Thymus (tissue), 11 donors: ENCODE data around the gene NOX5. TPM values are rescaled to one million over a fixed set of nuclear protein-coding genes. Genes with fewer than 3 reads are reported as not detected.

Experiments
- DNase-seq, 9 donors: peaks; one replicate each; pipeline ENCODE4 v3.0.0-alpha.2; 2013; ENCODE audit warnings: low spot score in 9 of 9, low read depth in 6 of 9, missing footprints in 1 of 9
- H3K27ac ChIP-seq, 2 donors: one replicate each; pipeline ENCODE4 v1.5.1; 2013; ENCODE audit warnings: control low read depth in 1 of 2, low read depth in 1 of 2, low read length in 1 of 2, mild to moderate bottlenecking in 1 of 2, moderate library complexity in 1 of 2
- H3K27me3 ChIP-seq, 2 donors: one replicate each; pipeline ENCODE4 v1.5.1; 2013; ENCODE audit warnings: low read length in 1 of 2; ENCODE audit not compliant: control insufficient read depth in 2 of 2, insufficient read depth in 1 of 2
- H3K36me3 ChIP-seq, 2 donors: one replicate each; pipeline ENCODE4 v1.5.1; 2013; ENCODE audit warnings: low read length in 1 of 2, mild to moderate bottlenecking in 1 of 2, moderate library complexity in 1 of 2; ENCODE audit not compliant: control insufficient read depth in 2 of 2, insufficient read depth in 2 of 2
- H3K4me1 ChIP-seq, 2 donors: one replicate each; pipeline ENCODE4 v1.5.1; 2013; ENCODE audit warnings: low read length in 2 of 2; ENCODE audit not compliant: control insufficient read depth in 2 of 2, insufficient read depth in 2 of 2
- H3K4me3 ChIP-seq, 2 donors: one replicate each; pipeline ENCODE4 v1.5.1; 2013; ENCODE audit warnings: low read length in 2 of 2, control low read depth in 1 of 2, mild to moderate bottlenecking in 1 of 2
- H3K9me3 ChIP-seq, 2 donors: one replicate each; pipeline ENCODE4 v1.5.1; 2013; ENCODE audit warnings: low read length in 1 of 2, mild to moderate bottlenecking in 1 of 2; ENCODE audit not compliant: control insufficient read depth in 2 of 2, insufficient read depth in 1 of 2
- WGBS: extraction: QIAGEN DNeasy Blood & Tissue Kit; methylation state at CpG from one replicate; pipeline ENCODE4 v1.1.7; 2013; 5-methylcytosine and 5-hydroxymethylcytosine counted together
- polyA plus RNA-seq: library from polyadenylated mRNA; stranded (reverse); fragments of 200-250 nt; gene quantifications from one replicate; pipeline ENCODE4 v1.2.3, GENCODE V29; 2013
- total RNA-seq: library from RNA; stranded (reverse); fragments of 120-200 nt; gene quantifications from one replicate; pipeline ENCODE4 v1.2.4, GENCODE V29; 2013
- donor health status: healthy.

NOX5 gene
- total and polyA plus RNA-seq, 2 donors, result 0.19 to 0.66 TPM

DNA sequence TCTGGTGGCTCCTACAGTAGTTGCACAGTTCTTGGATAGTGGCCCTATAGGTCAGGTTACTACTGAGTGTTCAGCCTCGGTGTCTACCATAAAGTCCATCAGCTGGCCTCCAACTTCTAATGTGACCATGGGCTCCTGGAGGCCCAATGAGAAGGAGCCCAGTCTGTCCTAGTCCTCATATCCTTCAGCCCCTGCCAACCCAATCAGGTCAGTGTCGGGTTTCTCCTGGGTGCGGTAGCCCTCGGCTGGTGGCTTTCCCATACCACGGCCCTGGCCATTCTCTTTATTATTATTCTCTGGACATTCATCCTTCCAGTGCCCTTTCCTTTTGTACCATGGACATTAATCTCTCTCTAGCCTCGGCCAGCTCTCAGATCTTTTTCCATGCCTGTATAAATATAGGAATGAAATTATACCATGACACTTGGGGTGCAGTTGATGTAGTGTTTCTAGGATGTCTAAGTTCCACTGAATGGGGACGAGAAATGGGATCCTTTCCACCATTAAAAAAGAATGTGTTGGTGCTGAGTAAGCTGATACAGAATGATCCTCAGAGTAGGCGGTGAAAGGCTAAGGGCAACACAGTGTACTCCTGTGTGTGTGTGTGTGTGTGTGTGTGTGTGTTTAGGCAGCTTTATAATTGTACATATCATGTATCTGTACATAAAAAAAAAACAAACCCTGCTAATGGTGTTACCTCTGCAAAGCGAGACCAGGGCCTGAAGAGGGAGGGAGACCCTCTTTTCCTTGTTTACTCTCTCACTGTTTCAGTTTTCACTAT is 19.3 kb upstream of the NOX5 start:
- DNase-seq, result no peak
- Histone ChIP-seq H3K27me3 (no peaks in the 10 kb centered on the region), H3K4me3 (no peak overlapping the region), H3K9me3 (no peaks in the 10 kb centered on the region), H3K4me1 (peaks cover 0 to 8% of the 10 kb centered on the region in 2 donors), H3K27ac (no peak overlapping the region), H3K36me3 (no peaks in the 10 kb centered on the region)
- 95% methylated on average over 9 of the region's 9 CpGs for WGBS

DNA sequence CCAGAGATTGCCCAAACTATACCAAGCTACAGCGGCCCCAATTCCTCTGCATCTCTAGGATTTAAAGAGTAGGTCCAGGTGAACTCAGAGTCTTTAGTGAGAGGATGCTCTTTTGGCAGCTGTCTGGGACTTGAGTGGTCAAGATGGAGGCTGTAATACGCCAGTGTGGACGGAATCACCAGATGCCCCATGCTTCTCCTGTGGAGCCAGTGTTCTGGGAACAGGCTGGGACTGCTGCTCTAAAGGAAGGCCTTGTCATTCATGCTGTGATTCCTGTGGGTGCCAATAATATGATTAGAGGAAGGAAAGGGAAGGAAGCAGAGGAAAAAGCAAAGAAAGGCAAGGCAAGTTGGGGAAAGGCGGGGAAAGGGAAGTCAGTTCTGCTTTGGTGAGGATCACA is 17.4 kb upstream of the NOX5 start:
- no peak for DNase-seq
- Histone ChIP-seq H3K4me3 (no peak overlapping the region), H3K36me3 (no peaks in the 10 kb centered on the region), H3K4me1 (peaks cover 0 to 3% of the 10 kb centered on the region in 2 donors), H3K9me3 (no peaks in the 10 kb centered on the region), H3K27ac (no peak overlapping the region), H3K27me3 (no peaks in the 10 kb centered on the region)
- WGBS, result over 99% methylated on average over 4 of the region's 4 CpGs

DNA sequence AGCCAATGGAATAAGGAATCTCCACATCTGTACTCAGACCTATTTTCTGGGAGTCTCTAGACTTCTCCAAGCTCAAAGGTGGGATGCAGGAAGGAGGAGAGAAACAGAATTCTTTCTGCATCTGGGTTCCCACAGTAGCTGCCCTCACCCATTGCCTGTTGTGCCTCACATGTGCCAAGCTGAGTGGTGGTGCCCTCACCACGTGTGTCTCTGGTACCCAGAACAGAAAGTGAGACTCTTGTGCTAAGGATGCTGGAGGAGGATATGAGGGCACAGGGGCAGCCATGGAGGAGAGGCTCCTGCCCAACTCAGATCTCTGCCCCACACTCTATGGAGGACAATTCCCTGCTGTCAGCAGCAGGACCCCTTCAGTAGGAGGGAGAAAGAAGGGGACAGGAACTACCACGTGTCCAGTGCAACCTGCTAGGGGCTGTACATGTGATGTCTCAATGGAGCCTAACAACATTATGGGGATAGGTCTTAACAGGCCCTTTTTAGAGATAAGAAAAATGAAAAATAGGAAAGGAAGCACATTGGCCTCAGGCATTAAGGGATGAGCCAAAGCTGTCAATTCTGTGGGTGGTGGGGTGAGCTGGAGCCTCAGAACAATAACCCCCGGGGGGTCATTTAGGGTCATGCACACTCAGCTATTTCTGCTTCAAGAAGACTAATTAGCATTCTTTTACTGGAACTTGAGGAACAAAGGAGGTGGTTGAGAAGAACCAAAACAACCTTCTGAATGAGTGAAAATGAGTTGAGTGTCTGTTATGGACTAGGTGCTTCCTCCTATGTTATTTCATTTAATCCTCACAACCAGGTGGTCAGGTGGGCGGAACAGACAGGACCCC is 16.3 kb upstream of the NOX5 start:
- Histone ChIP-seq H3K4me3 (no peak overlapping the region), H3K27ac (no peak overlapping the region), H3K36me3 (no peaks in the 10 kb centered on the region), H3K4me1 (peaks cover 0 to 3% of the 10 kb centered on the region in 2 donors), H3K9me3 (no peaks in the 10 kb centered on the region), H3K27me3 (no peaks in the 10 kb centered on the region)
- WGBS, result 96% methylated on average over 4 of the region's 4 CpGs
- DNase-seq, result no peak

DNA sequence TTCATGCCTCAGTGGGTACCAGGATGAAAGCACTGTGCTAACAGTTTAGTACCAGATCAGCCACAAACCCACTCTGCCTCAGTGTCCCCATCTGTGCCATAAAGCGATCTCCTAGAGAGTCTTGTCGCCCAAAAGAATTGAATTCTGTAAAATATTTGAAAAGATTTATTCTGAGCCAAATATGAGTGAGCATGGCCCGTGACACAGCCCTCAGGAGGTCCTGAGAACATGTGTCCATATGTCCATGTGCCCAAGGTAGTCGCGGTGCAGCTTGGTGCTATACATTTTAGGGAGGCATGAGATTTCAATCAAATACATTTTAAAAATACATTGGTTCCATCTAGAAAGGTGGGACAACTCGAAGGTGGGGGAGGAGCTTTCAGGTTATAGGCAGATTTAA is 15.4 kb upstream of the NOX5 start:
- WGBS, result 97% methylated on average over 6 of the region's 6 CpGs
- H3K36me3 ChIP-seq, result no peaks in the 10 kb centered on the region
- no peak for DNase-seq
- H3K27me3 ChIP-seq, result no peaks in the 10 kb centered on the region
- H3K4me3 ChIP-seq, result no peak overlapping the region
- peaks cover 0 to 3% of the 10 kb centered on the region in 2 donors for H3K4me1 ChIP-seq
- H3K9me3 ChIP-seq, result no peaks in the 10 kb centered on the region
- H3K27ac ChIP-seq, result no peak overlapping the region

DNA sequence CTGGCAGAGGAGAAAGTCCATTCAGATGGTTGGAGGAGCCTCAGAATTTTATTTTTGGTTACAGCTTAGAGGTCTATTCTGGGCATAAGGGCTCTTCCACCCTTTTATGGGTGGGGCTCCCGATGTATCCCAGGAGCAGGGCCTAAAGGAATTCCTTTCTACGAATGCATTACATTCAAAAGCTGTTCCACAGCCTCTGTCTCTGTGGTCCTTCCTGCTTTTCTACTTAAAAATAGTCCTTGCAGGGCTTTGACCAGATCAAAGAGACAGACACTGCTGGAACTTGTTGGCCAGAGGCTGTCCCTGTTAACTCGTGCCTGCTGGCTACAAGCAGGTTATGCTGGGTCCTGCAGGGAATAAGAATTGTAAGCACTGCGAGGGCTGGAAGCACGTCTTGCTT is 14.4 kb upstream of the NOX5 start:
- Histone ChIP-seq H3K9me3 (no peaks in the 10 kb centered on the region), H3K27me3 (no peaks in the 10 kb centered on the region), H3K4me1 (no peaks in the 10 kb centered on the region), H3K27ac (no peak overlapping the region), H3K4me3 (no peak overlapping the region), H3K36me3 (no peaks in the 10 kb centered on the region)
- 84% methylated on average over 5 of the region's 5 CpGs for WGBS
- DNase-seq, result no peak

DNA sequence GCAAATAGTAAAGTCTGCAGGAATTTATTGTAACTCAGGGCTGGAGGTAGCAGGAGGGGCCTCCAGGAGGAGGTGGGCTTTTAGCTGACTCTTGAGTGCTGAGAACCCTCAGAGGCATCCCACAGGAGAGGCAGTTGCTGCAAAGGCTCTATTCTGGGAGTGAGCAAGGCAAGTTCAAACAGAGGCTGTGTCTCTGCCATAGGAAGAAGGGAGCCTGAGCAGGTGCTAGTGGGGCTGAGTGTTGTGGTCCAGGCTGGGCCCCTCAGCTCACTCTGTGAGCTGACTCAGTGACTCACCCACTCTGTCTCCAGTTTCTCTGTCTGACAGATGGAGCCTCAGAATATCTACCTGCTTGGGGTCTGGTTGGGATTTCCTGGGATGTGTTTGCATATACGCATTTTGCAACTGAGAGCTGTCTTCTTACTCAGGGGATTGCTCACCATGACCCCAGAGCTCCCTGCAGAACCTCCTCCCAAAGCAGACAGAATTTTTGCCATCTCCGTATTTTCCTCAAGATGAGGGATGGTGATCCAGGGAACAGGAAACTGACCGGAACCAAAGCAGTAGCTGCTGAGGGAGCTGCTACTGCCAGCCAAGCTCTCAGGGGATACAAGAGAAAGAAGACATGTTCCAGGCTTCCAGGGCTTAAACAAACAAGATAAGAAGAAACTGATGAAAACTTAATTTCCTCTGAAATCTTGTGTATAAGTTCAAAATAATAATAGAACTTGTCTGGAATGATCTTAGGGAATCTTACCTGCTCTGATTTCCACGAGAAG is 13.6 kb upstream of the NOX5 start:
- H3K9me3 ChIP-seq, result no peaks in the 10 kb centered on the region
- DNase-seq, result no peak
- no peaks in the 10 kb centered on the region for H3K27me3 ChIP-seq
- no peak overlapping the region for H3K27ac ChIP-seq
- no peaks in the 10 kb centered on the region for H3K36me3 ChIP-seq
- WGBS, result 93% methylated on average over 4 of the region's 4 CpGs
- H3K4me1 ChIP-seq, result no peaks in the 10 kb centered on the region
- no peak overlapping the region for H3K4me3 ChIP-seq

DNA sequence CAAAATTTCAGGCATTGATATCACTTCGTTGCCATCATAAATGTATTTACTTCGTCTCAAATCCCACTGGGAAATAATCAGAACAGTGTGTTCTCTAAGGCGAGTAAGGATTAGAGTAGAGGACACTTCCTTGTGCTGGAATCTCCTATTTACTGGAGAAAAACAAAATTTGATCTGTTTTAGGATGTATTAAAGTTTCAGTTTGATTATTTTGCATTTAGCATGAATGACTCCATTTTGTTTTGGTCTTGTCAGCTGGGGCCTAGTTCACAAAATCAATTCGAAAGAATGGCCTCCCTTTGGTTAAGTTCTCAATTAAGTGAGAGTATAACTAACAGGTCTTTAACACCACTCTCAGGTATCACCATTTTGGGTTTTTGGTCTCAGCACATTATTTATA is 11.7 kb upstream of the NOX5 start:
- Histone ChIP-seq H3K27ac (no peak overlapping the region), H3K27me3 (no peaks in the 10 kb centered on the region), H3K4me3 (no peak overlapping the region), H3K36me3 (no peaks in the 10 kb centered on the region), H3K4me1 (no peaks in the 10 kb centered on the region), H3K9me3 (no peaks in the 10 kb centered on the region)
- 97% methylated on average over 4 of the region's 4 CpGs for WGBS
- no peak for DNase-seq

DNA sequence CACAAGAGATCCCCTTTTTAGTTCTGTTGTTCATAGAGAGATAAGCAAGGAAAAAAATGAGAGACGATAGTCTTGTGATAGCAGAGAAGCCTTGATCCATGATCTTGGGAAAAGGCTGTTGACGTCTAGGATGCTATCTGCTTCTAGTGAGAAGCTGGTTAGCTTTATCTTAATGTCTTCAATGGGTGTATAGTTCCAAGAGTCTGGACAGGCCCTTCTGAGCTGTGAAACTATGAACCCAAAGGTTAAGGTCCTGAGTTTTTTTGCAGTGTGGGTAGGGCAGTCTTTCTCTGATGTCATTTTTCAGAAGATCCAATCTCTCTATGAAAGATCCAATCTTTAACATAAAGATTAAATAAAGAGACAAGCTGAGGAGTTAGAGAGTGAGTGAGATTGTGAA is 10.5 kb upstream of the NOX5 start:
- no peak for DNase-seq
- Histone ChIP-seq H3K4me1 (no peaks in the 10 kb centered on the region), H3K4me3 (no peak overlapping the region), H3K36me3 (no peaks in the 10 kb centered on the region), H3K9me3 (no peaks in the 10 kb centered on the region), H3K27me3 (no peaks in the 10 kb centered on the region), H3K27ac (no peak overlapping the region)
- WGBS, result 98% methylated on average over 2 of the region's 2 CpGs

DNA sequence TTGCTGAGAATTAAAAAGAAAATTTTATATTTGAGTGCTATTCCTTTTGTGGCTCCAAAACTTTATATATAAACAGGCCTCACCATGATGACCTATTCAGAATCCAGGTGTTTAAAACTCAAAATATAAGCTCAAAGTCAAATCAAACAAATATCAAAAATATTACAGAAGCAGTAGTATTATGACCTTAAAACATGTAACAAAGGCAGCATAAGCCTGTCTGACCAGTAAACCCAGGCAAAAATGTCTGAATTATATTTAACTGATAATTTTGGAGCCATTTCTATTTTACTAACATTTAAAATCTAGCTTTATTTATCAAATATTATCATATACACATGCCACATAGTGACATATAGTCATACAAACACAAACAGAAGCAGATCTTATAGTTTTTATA is 6.4 kb upstream of the NOX5 start:
- Histone ChIP-seq H3K27me3 (no peaks in the 10 kb centered on the region), H3K4me1 (peaks cover 0 to 2% of the 10 kb centered on the region in 2 donors), H3K27ac (no peak overlapping the region)

More for the DNA sequence above, 6.4 kb upstream of the NOX5 start:
- DNase-seq, result no peak
- H3K36me3 ChIP-seq, result no peaks in the 10 kb centered on the region
- H3K9me3 ChIP-seq, result no peaks in the 10 kb centered on the region
- H3K4me3 ChIP-seq, result no peak overlapping the region
